Fibroblast of lung (primary cell): ENCODE results near the gene SIAH3. TPM values are rescaled to one million over a fixed set of nuclear protein-coding genes. Genes with fewer than 3 reads are reported as not detected.

Source experiments
- DNase-seq, 2 donors: peaks; one replicate each; pipeline versions ENCODE4 v3.0.0 to v3.0.0-alpha.2; 2010; ENCODE audit warnings: low read depth in 2 of 2
- H2AFZ ChIP-seq: 2 replicates; pipeline ENCODE4 v1.5.1; 2012; ENCODE audit warnings: low read length, control low read depth, inconsistent platforms
- H3K27ac ChIP-seq: 2 replicates; pipeline ENCODE4 v1.5.1; 2011; ENCODE audit warnings: low read length, control low read depth; ENCODE audit not compliant: insufficient read depth
- H3K27me3 ChIP-seq: 2 replicates; pipeline ENCODE4 v1.5.1; 2011; ENCODE audit warnings: mild to moderate bottlenecking, low read length; ENCODE audit not compliant: control insufficient read depth, insufficient read depth
- H3K36me3 ChIP-seq: 2 replicates; pipeline ENCODE4 v1.5.1; 2011; ENCODE audit warnings: low read length; ENCODE audit not compliant: control insufficient read depth, insufficient read depth
- H3K4me1 ChIP-seq: 2 replicates; pipeline ENCODE4 v1.5.1; 2011; ENCODE audit warnings: low read length; ENCODE audit not compliant: control insufficient read depth, insufficient read depth; ENCODE audit errors: extremely low read depth
- H3K4me2 ChIP-seq: 2 replicates; pipeline ENCODE4 v1.5.1; 2011; ENCODE audit warnings: low read length, control low read depth; ENCODE audit not compliant: insufficient read depth; ENCODE audit errors: extremely low read depth
- H3K4me3 ChIP-seq, 4 experiments: fragments of 200-600 bp in 1 of 4; sonication (generic) in 1 of 4; replicated peaks in 1 of 4; 2 replicates each; pipeline ENCODE4 v1.5.1; 2011 to 2016; ENCODE audit warnings: low read length in 4 of 4, low read depth in 3 of 4, mild to moderate bottlenecking in 3 of 4, control low read depth in 2 of 4, inconsistent platforms in 1 of 4, mixed read lengths in 1 of 4; ENCODE audit not compliant: insufficient read depth in 1 of 4; ENCODE audit errors: control extremely low read depth in 1 of 4
- H3K79me2 ChIP-seq: 2 replicates; pipeline ENCODE4 v1.5.1; 2012; ENCODE audit warnings: mild to moderate bottlenecking, low read length, inconsistent platforms; ENCODE audit not compliant: control insufficient read depth, insufficient read depth
- H3K9ac ChIP-seq: 2 replicates; pipeline ENCODE4 v1.5.1; 2011; ENCODE audit warnings: mild to moderate bottlenecking, low read length, control low read depth; ENCODE audit not compliant: insufficient read depth
- H3K9me3 ChIP-seq: 2 replicates; pipeline ENCODE4 v1.5.1; 2012; ENCODE audit warnings: low read depth, low read length; ENCODE audit not compliant: control insufficient read depth, insufficient read depth
- H4K20me1 ChIP-seq: 2 replicates; pipeline ENCODE4 v1.5.1; 2011; ENCODE audit warnings: low read length; ENCODE audit not compliant: control insufficient read depth, insufficient read depth; ENCODE audit errors: extremely low read depth
- EZH2 ChIP-seq: IDR thresholded peaks from 2 replicates; pipeline ENCODE4 v1.5.1; 2012; ENCODE audit warnings: low read length, control low read depth, mild to moderate bottlenecking; ENCODE audit errors: missing control alignments
- polyA plus RNA-seq, 2 donors: library from polyadenylated mRNA; depleted of rRNA in 1 of 2; stranded (reverse) in 1 of 2; unstranded in 1 of 2; fragments of >200 nt; gene quantifications; 2 replicates each; pipeline ENCODE4 v1.2.1, GENCODE V29; 2011 to 2012; ENCODE audit warnings: missing spikeins in 1 of 2
- total RNA-seq: library from RNA; depleted of rRNA; stranded (reverse); fragments of >200 nt; gene quantifications from 2 replicates; pipeline ENCODE4 v1.2.1, GENCODE V29; 2014
- TF ChIP-seq, protein P1 (sequence below), 2 donors: IDR thresholded peaks in 1 of 2; conservative IDR thresholded peaks in 1 of 2; 1 replicate in 1 of 2; 2 replicates in 1 of 2; pipeline ENCODE4 v1.5.1; 2011 to 2012; ENCODE audit warnings: low read length in 2 of 2, control low read depth in 1 of 2, inconsistent platforms in 1 of 2, low read depth in 1 of 2, mild to moderate bottlenecking in 1 of 2

SIAH3 gene
- total and polyA plus RNA-seq, 2 donors (not counting 1 experiment from before 2014, with no cell fraction given): not detected

DNA sequence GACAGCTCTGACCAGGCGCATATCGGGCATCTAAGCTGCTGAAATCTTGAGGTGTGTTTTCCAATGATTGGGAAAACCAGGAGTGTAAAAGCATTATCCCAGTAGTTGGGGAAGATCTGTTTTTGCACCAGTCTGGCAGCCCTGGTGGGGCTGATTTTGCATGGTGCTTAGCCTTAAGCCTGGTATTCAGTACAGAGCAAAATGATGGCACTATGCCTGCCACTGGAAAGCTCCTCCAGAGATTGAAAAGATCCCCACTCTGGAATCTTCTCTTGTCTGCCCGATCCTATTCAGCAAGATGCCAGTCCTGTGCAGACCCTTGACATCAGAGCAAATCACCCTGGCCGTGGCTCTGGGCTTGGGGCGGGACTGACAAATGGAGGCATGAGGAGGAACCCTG lies 44.7 kb upstream of the SIAH3 start:
- H3K4me3 ChIP-seq: no peak overlapping the region
- no peak overlapping the region for H3K27ac ChIP-seq
- no peaks in the 10 kb centered on the region for H3K36me3 ChIP-seq
- DNase-seq: no peak
- H2AFZ ChIP-seq: no peak overlapping the region
- H3K9ac ChIP-seq: no peak overlapping the region
- H3K79me2 ChIP-seq: no peaks in the 10 kb centered on the region
- no peaks in the 10 kb centered on the region for H3K4me1 ChIP-seq
- H3K4me2 ChIP-seq: no peak overlapping the region
- TF ChIP-seq, protein P1, sequence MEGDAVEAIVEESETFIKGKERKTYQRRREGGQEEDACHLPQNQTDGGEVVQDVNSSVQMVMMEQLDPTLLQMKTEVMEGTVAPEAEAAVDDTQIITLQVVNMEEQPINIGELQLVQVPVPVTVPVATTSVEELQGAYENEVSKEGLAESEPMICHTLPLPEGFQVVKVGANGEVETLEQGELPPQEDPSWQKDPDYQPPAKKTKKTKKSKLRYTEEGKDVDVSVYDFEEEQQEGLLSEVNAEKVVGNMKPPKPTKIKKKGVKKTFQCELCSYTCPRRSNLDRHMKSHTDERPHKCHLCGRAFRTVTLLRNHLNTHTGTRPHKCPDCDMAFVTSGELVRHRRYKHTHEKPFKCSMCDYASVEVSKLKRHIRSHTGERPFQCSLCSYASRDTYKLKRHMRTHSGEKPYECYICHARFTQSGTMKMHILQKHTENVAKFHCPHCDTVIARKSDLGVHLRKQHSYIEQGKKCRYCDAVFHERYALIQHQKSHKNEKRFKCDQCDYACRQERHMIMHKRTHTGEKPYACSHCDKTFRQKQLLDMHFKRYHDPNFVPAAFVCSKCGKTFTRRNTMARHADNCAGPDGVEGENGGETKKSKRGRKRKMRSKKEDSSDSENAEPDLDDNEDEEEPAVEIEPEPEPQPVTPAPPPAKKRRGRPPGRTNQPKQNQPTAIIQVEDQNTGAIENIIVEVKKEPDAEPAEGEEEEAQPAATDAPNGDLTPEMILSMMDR (conservative IDR thresholded peaks at IDR 0.05 in 1 of 2, IDR thresholded peaks at IDR 0.05 in 1 of 2; ENCODE audit: low read depth in 1 of 2, low read length in 2 of 2): no peak
- H4K20me1 ChIP-seq: no peaks in the 10 kb centered on the region
- no peaks in the 10 kb centered on the region for H3K27me3 ChIP-seq
- H3K9me3 ChIP-seq: no peaks in the 10 kb centered on the region

DNA sequence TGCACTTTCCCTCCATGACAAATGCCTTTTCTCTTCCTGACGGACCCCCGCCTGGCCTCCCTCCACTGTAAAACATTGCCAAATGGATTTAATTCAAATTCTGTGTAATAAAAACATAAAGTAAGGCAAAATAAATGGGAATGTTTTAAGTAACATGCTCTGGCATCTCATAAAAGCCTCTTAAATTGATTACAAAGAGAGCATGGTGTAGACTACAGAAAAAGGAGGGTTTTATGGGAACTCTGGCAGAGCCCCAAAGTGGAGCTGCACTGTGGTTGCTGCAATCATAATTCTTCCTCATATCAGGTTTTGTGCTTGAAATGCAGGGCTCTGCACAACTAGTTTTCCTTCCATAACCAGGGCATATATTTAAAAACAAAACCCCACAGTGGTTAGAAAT lies 44.3 kb upstream of the SIAH3 start:
- Histone ChIP-seq H3K9me3 (no peaks in the 10 kb centered on the region), H2AFZ (no peak overlapping the region), H3K4me3 (no peak overlapping the region), H3K36me3 (no peaks in the 10 kb centered on the region), H4K20me1 (no peaks in the 10 kb centered on the region), H3K9ac (no peak overlapping the region), H3K27ac (no peak overlapping the region), H3K4me1 (no peaks in the 10 kb centered on the region), H3K4me2 (no peak overlapping the region), H3K27me3 (no peaks in the 10 kb centered on the region), H3K79me2 (no peaks in the 10 kb centered on the region)
- no peak for TF ChIP-seq EZH2
- TF ChIP-seq, protein P1 (conservative IDR thresholded peaks at IDR 0.05 in 1 of 2, IDR thresholded peaks at IDR 0.05 in 1 of 2; ENCODE audit: low read depth in 1 of 2, low read length in 2 of 2): no peak
- no peak for DNase-seq

DNA sequence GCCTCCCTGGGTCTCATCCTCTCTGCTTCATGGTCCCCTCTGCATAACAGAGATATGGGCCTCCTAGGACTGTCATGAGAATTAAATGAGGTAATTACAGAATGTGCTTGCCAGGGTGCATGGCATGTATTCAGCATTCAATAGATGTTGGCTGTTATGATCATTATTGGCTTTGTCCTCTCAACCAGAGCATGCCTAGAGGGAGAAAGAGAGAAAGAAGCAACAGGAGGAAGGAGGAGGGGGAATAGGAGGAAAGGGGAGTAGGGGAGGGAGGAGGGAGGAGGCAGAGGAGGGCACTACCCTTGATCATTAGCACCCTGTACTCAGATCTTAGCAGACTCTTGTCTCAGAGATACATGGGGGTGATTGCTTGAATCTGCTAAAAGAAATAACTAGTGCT lies 41.0 kb upstream of the SIAH3 start:
- Histone ChIP-seq H2AFZ (no peak overlapping the region), H3K9ac (no peak overlapping the region), H3K4me3 (no peak overlapping the region), H4K20me1 (no peaks in the 10 kb centered on the region), H3K9me3 (no peaks in the 10 kb centered on the region), H3K4me1 (no peaks in the 10 kb centered on the region), H3K27me3 (peaks cover 3% of the 10 kb centered on the region), H3K4me2 (no peak overlapping the region), H3K79me2 (no peaks in the 10 kb centered on the region), H3K27ac (no peak overlapping the region), H3K36me3 (no peaks in the 10 kb centered on the region)
- DNase-seq: no peak
- TF ChIP-seq, protein P1 (conservative IDR thresholded peaks at IDR 0.05 in 1 of 2, IDR thresholded peaks at IDR 0.05 in 1 of 2; ENCODE audit: low read depth in 1 of 2, low read length in 2 of 2): no peak
- no peak for TF ChIP-seq EZH2
